ENCODE results near the gene DNAI1.
"Not testable (repeated sequence)": the region's sequence is repeated elsewhere in the genome, so short reads cannot be mapped to it uniquely, and the experiment has no call there.

The DNAI1 gene

DNA sequence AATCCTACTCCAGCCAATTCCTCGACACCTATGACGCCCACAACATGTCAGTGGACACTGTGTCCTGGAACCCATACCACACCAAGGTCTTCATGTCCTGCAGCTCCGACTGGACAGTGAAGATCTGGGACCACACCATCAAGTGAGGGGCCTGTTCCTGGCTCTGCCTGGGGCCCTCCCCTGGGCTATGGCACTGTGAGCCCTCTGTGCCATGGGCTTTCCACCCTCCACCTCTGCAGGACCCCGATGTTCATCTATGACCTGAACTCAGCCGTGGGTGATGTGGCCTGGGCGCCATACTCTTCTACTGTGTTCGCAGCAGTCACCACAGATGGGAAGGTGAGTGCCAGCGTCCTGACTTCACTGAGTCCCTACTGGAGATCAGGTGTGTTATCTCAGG is 55.8 kb downstream of the DNAI1 start:
- DNase-seq, result no peak

DNA sequence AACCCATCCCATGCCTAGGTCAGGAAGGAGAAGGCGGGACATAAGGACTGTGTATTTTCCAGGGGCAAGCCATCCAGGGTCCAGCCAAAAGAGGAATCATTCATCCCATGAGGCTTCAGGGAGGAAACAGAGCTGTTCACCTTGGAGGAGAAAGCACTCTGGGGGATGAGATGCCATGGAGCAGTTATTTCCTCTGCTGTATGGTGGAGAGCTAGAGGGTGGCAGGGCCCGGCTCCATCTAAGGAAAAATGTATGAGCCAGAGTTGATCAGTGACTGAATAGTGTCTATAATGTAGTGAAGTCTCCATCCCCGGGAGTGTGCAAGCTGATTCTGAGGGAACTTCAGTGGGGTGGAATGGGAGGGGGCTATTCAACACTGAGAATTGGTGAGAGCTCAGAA is 56.2 kb downstream of the DNAI1 start:
- no peak for DNase-seq

- DNase-seq, result no peak
These were observed 57.4 kb downstream of the DNAI1 start for GRCh38 chr9:34515959-34516358.

GRCh38 chr9:34517185-34517584 is 58.6 kb downstream of the DNAI1 start:
- no peak for DNase-seq

- no peak for DNase-seq
These were observed 59.6 kb downstream of the DNAI1 start for GRCh38 chr9:34518110-34518616.

DNA sequence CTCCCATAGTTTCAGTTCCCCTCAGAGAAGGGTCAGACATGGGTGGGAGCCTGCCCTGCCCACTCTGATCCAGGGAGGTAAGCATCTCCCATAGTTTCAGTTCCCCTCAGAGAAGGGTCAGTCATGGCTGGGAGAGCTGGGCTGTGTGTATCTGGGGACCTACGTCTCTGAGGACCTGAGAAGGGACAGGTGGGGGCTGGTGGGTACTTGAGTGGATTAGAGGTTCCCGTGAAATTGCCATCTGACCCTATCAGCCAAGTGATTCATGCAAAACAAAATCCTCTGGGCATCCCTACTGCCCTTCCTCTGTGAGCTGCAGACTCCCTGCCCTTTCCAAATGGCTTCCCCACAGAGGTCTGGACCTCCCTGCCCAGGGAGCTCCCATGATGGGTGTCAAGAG is 60.3 kb downstream of the DNAI1 start:
- DNase-seq, result no peak

DNA sequence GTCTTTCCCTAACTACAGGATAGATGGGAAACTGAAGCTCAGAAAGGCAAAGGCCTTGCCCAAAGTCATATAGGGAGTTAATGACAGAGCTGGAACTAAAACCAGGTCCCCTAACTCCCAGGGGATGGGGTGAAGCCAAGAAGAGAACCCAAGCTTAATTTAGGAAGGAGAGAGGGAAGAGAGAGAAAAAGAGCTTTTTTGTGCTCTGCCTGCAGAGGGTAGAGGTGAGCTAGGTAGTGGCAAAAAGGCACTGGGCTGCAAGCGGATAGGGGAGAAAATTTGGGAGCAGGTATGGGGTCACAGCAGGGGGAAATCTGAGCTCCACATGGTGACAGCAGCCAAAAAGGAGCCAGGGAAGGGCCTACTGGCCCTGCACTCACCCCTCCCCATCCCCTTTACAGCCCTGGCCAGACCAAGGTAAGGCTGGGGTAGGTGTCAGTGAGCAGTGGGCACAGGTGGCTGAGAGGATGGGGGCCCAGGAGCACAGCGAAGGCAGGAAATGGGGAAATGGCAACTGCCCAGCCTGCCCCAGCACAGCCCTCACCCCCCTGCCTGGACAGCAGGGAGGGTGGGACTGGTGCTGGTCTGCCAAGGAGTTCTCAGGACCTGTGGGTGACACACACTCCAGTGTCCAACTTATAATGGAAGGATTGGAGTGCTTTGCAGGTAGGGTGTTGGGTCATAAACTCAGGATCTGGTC is 60.9 kb downstream of the DNAI1 start:
- no peak for DNase-seq

GRCh38 chr9:34520096-34520495 is 61.5 kb downstream of the DNAI1 start:
- no peak for DNase-seq

DNA sequence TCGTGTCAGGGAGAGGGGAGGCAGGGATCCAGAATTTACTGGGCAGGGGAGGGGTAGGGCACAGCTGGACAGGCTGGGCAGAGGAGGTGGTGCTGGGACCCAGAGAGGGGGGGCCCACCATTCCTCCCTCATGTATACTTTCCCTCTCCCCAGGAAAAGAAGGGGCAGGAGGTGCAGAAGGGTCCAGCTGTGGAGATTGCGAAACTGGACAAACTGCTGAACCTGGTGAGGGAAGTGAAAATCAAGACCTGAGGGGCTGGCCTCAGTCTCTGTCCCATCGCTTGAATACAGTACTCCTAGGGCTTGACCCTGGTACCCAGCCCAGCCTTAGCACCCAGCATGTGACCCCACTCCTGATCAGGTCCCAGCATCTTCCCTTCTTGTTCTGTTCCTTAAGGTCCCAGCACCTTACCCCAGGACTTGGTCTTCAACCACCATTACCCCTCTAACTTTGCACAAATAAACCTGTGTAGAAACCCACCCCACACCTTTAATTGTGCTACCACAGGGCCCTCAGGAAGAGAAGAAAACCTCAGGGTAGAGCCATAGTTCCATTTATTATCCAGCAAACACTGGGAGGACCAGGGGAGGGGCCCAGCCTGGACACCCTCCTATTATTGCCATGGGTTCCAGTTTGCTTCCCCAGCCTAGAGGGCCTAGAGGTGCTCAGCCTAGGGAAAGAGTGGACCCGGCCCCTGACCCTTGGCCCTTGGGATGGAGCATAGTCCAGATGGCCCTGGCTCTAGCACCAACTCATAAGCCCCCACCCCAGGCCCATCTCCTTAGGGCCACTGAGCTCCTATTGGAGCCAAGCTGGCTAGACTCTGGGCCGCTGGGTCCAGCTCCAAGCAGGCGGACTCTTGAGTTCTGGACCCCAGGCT is 62.1 kb downstream of the DNAI1 start:
- no peak for DNase-seq

DNA sequence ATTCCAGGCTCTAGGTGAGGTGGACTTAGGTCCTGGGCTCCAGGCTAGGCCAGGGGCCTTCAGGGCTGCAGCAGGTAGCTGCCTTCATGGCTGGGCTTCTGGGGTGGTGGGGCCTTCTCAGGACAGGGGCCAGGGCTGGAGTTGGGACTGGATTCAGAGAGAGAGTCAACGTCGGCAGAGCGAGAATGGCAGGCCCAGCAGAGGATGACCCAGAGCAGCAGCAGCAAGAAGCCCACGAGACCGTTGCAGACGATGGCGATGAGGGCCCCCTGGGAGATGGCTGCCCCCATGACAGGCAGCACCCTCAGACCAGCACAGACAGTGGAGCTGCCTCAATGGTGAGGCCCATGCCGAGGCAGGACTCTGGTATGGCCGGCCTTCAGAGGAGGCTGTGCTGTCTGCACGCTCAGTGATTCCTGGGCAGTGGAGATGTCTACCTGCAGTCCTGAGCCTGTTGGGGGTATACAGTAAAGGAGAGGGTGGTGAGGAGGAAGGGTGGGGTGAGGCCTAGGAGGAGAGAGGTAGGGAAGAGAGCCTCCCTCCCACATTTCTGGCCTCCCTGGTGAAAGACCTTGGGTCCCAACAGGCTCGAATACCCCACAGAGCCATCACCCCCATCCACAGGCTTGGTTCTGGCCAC is 62.9 kb downstream of the DNAI1 start:
- DNase-seq, result no peak

GRCh38 chr9:34522091-34522887 is 63.7 kb downstream of the DNAI1 start:
- DNase-seq, result peak; percentile 25

GRCh38 chr9:34522971-34523797 is 64.6 kb downstream of the DNAI1 start, which contains the start of gene ENHO:
ENHO (minus strand) TSS chr9:34522990; CDS start chr9:34521695, 1,295 bp downstream.
- peak; percentile 77 for DNase-seq

DNA sequence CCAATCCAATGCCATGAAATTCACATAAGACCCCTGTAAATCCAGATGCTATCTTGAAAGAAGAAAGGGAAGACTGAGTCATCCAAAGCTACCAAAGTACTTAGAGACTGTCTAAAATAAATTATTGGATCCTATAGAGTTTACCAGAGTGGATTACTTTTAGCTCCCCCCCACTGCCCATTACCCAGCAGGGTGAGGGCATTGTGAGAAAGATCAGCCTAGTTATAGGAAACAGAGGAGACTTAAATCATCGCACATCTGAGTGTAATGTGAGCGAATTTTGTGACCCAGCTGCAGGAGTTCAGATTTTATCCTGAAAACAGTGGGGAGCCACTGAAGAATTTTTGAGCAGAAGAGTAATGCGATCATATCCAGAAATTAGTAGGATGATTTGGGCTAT is 65.7 kb downstream of the DNAI1 start:
- DNase-seq, result no peak

DNA sequence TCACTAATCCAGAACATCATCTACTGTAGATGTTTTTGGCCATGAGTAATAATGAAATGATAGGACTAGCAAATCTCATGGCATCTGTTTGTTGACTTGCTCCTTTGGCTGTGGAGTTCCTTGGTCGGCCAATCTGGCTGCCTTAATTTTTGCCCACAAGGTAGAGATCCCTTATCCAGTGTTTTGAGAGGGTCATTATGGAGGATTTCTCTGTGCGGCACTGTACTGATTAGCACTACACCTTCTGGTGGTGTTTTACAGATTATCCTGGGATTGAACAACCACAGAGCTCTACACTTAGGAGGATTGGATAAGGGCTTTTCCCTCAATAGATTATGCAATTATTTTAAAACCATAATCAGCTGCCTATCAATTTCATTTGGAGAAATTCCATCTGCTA is 67.4 kb downstream of the DNAI1 start:
- no peak for DNase-seq

- DNase-seq, result not testable (repeated sequence)
These were observed 73.4 kb downstream of the DNAI1 start for GRCh38 chr9:34532041-34532440.

- no peak for DNase-seq
These were observed 78.1 kb downstream of the DNAI1 start for GRCh38 chr9:34536685-34537084.

DNA sequence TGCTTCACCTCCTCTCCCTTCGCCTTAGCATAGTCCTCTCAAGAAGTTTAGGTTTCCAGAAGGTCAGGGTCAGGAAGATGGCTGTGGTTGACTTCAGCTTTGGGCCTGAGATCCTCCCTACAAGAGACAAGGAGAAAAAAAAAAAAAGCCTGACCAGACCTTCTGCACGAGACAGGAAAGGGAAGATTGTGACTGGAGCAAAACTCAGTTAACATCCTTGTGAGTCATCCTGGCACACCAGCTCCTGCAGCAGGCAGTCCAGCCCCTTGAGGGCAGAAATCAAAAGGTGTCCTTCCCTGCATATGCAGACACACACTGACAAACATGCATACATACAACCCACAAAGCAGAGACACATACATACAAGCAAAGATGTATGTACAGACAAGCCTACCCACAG is 82.2 kb downstream of the DNAI1 start:
- DNase-seq, result no peak

DNA sequence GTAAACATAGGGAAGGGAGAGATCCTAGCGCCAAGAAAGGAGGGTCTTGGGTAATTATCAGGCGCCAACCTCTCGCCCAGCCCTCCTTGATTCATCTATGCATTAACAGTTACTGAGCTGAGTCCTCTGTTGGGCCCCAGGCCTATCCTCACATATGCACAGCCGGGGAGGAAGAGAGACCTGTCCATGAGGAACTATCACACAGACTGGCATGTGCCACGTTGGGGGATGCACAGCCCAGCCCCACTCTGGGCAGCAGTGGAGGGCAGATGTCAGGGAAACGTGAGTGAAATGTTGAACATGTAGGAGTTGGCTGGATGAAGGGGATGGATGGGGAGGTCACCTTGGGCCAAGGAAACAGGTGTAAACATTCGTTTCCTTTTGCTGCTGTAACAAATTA is 82.9 kb downstream of the DNAI1 start:
- no peak for DNase-seq

DNA sequence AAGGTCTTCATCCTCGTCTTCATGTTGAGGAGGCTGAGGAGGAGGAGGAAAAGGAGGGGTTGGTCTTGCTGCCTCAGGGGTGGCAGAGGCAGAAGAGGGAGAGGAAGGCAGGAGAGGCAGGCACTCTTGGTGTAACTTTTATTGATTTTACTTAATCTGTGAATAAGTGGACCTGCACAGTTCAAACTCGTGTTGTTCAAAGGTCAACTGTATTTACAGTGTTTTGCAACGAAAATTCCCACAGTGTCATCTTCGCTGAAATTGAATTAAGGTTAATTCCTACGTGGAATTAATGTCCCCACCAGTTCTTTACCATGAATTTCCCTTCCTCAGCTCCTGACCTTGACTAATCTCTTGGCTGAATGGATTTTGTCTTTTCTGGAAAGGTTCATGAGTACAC is 85.4 kb downstream of the DNAI1 start:
- DNase-seq, result no peak

GRCh38 chr9:34545497-34545896 is 86.9 kb downstream of the DNAI1 start:
- no peak for DNase-seq

DNA sequence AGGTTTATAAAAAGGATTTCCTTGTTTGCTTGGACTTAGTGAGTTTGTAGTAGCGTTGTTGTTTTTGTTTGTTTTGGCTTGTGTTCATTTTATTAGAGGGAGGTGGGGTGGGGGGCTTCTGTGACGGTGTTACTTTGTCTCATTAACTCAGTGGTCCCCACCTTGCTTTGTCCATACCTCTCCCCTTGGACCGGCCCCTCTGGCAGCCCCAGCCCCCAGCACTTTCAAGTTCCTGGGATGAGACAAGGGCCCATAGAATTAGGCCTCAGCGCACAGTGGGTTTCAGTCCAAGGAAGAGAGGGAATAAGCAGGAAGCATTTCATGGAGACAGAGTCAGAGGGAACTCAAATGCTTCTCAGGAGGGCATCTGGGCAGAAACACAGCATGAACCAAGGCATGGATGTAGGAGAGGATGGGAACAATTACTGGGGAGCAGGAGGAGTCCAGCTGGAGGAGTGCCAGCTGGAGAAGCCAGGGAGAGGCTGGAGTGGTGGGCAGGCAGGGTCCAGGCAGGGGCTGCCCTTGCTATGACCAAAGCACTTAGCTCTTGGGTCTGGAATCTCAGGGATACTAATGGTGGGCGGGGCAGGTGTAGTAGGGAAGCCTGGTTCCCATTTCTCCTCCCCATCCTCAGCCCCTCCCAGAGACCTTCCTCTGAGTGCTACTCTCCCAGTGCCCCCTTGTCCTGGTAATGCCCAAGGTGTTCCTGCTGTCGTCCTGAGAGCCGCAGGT is 87.7 kb downstream of the DNAI1 start:
- DNase-seq, result no peak
